ENCODE data around the gene PPP2CA. TPM values are rescaled to one million over a fixed set of nuclear protein-coding genes. Genes with fewer than 3 reads are reported as not detected.

PPP2CA gene
- total RNA-seq, 1 experiment from 2014 or later = 178 TPM

DNA sequence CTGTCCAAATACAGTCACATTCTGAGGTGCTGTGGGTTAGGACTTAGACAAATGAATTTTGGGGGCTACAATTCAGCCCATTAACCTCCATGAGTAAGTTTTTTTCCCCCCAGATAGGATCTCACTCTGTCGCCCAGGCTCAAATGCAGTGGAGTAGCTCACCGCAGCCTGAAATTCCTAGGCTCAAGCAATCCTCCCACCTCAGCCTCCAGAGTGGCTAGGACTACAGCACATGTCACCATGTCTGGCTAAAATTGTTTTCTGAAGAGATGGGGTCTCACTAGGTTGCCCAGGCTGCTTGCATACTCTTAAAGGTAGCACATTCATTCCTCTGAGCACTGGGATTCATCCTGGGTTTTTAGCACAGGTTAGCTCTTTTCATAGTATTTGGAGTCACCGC is 22.2 kb downstream of the PPP2CA start:
- CTCF ChIA-PET = interaction anchor here (1.2 kb wide), 1 partner anchor 86 kb away, joined by 4 read pairs; no protein-coding TSS in a partner anchor
- Mint-ChIP-seq H3K4me3 (no peak overlapping the region), H3K4me1 (no peaks in the 10 kb centered on the region; the same call in 1 of the 2 replicates), H3K36me3 (peaks cover 69% of the 10 kb centered on the region), H3K27me3 (ENCODE audit: low read depth) (no peaks in the 10 kb centered on the region), H3K27ac (no peak overlapping the region), H3K9me3 (no peaks in the 10 kb centered on the region)
- ATAC-seq (no peak), DNase-seq (ENCODE audit: low spot score) (no peak)
- TF ChIP-seq ZNF121 (CRISPR knock-in tag; IDR thresholded peaks at IDR 0.05) (peak; percentile 80; the same call in 1 of the 2 replicates), IRF2 (CRISPR knock-in tag; IDR thresholded peaks at IDR 0.05; ENCODE audit: borderline replicate concordance, low read depth) (no peak)
- POLR2A ChIA-PET = no interaction called here

GRCh38 chr5:134195666-134196065 is 30.2 kb downstream of the PPP2CA start:
- no peak overlapping the region for H3K27ac Mint-ChIP-seq
- ATAC-seq = no peak
- TF ChIP-seq ZNF416 (CRISPR knock-in tag; IDR thresholded peaks at IDR 0.05) (no peak), SOX15 (CRISPR knock-in tag; IDR thresholded peaks at IDR 0.05) (no peak), JUN (CRISPR knock-in tag; IDR thresholded peaks at IDR 0.05) (no peak), NFE2L1 (CRISPR knock-in tag; IDR thresholded peaks at IDR 0.05) (no peak), ZNF532 (CRISPR knock-in tag; IDR thresholded peaks at IDR 0.05; ENCODE audit: borderline replicate concordance) (no peak), SMAD3 (CRISPR knock-in tag; IDR thresholded peaks at IDR 0.05; ENCODE audit: borderline replicate concordance) (no peak)
- TF ChIP-seq, protein P1, sequence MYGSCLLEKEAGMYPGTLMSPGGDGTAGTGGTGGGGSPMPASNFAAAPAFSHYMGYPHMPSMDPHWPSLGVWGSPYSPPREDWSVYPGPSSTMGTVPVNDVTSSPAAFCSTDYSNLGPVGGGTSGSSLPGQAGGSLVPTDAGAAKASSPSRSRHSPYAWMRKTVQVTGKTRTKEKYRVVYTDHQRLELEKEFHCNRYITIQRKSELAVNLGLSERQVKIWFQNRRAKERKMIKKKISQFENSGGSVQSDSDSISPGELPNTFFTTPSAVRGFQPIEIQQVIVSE (CRISPR knock-in tag; IDR thresholded peaks at IDR 0.05; ENCODE audit: borderline replicate concordance) = no peak
- peaks cover 50% of the 10 kb centered on the region for H3K36me3 Mint-ChIP-seq
- H3K9me3 Mint-ChIP-seq = no peaks in the 10 kb centered on the region
- CTCF ChIA-PET = no interaction called here
- H3K4me3 Mint-ChIP-seq = no peak overlapping the region
- H3K4me1 Mint-ChIP-seq = no peaks in the 10 kb centered on the region
- H3K27me3 Mint-ChIP-seq (ENCODE audit: low read depth) = no peaks in the 10 kb centered on the region
- POLR2A ChIA-PET = interaction anchor here (0.5 to 0.9 kb wide), 2 partner anchors 13 to 151 kb away, joined by 3 read pairs; no protein-coding TSS in a partner anchor
- DNase-seq (ENCODE audit: low spot score) = no peak

GRCh38 chr5:134189031-134189430 is 36.8 kb downstream of the PPP2CA start:
- no peak overlapping the region for H3K4me3 Mint-ChIP-seq
- no peaks in the 10 kb centered on the region; the same call in 1 of the 2 replicates for H3K27me3 Mint-ChIP-seq (ENCODE audit: low read depth)
- H3K4me1 Mint-ChIP-seq = no peaks in the 10 kb centered on the region
- no peaks in the 10 kb centered on the region for H3K36me3 Mint-ChIP-seq
- H3K27ac Mint-ChIP-seq = no peak overlapping the region
- ChIA-PET CTCF (interaction anchor here (0.8 to 1.1 kb wide), 2 partner anchors 100 to 691 kb away, joined by 3 to 7 read pairs; no protein-coding TSS in a partner anchor), POLR2A (interaction anchor here (0.6 to 0.7 kb wide), 3 partner anchors 12 to 628 kb away, joined by 3 to 4 read pairs (median 3); no protein-coding TSS in a partner anchor)
- H3K9me3 Mint-ChIP-seq = no peaks in the 10 kb centered on the region
- no peak for DNase-seq (ENCODE audit: low spot score)
- TF ChIP-seq FOXK1 (CRISPR knock-in tag; IDR thresholded peaks at IDR 0.05) = no peak
- TF ChIP-seq GTF2I (CRISPR knock-in tag; conservative IDR thresholded peaks at IDR 0.05) = no peak
- no peak for TF ChIP-seq NR3C1 (CRISPR knock-in tag; conservative IDR thresholded peaks at IDR 0.05; ENCODE audit: low read depth)
- TF ChIP-seq EMX1 (CRISPR knock-in tag; IDR thresholded peaks at IDR 0.05) = no peak
- TF ChIP-seq JUN (CRISPR knock-in tag; IDR thresholded peaks at IDR 0.05) = no peak
- TF ChIP-seq ZNF121 (CRISPR knock-in tag; IDR thresholded peaks at IDR 0.05) = no peak
- no peak for TF ChIP-seq HMGA2 (CRISPR knock-in tag; IDR thresholded peaks at IDR 0.05)
- TF ChIP-seq ZNF219 (CRISPR knock-in tag; IDR thresholded peaks at IDR 0.05; ENCODE audit: borderline replicate concordance) = no peak
- no peak for ATAC-seq

GRCh38 chr5:134188092-134188491 is 37.8 kb downstream of the PPP2CA start:
- no peaks in the 10 kb centered on the region for H3K36me3 Mint-ChIP-seq
- no peak for ATAC-seq
- DNase-seq (ENCODE audit: low spot score) = no peak
- no peak overlapping the region for H3K4me3 Mint-ChIP-seq
- CTCF ChIA-PET = interaction anchor here (0.8 to 1.5 kb wide), 3 partner anchors 101 to 691 kb away, joined by 3 to 7 read pairs (median 5); no protein-coding TSS in a partner anchor
- no peak overlapping the region for H3K27ac Mint-ChIP-seq
- no peaks in the 10 kb centered on the region; the same call in 1 of the 2 replicates for H3K27me3 Mint-ChIP-seq (ENCODE audit: low read depth)
- H3K9me3 Mint-ChIP-seq = no peaks in the 10 kb centered on the region
- no peaks in the 10 kb centered on the region for H3K4me1 Mint-ChIP-seq
- POLR2A ChIA-PET = interaction anchor here (0.5 to 1.6 kb wide), 3 partner anchors 12 to 38 kb away, joined by 3 to 4 read pairs (median 3); partner anchors contain the start of gene PPP2CA
- no peak for TF ChIP-seq MAX (CRISPR knock-in tag; IDR thresholded peaks at IDR 0.05)
- TF ChIP-seq ZNF416 (CRISPR knock-in tag; IDR thresholded peaks at IDR 0.05) = no peak
- no peak for TF ChIP-seq ZNF396 (CRISPR knock-in tag; IDR thresholded peaks at IDR 0.05; ENCODE audit: borderline replicate concordance)
- no peak for TF ChIP-seq ZNF121 (CRISPR knock-in tag; IDR thresholded peaks at IDR 0.05)
- no peak for TF ChIP-seq IRF1 (CRISPR knock-in tag; IDR thresholded peaks at IDR 0.05)
- TF ChIP-seq NFE2L1 (CRISPR knock-in tag; IDR thresholded peaks at IDR 0.05) = no peak
- TF ChIP-seq ZMAT4 (CRISPR knock-in tag; IDR thresholded peaks at IDR 0.05) = no peak
- TF ChIP-seq AR (CRISPR knock-in tag; IDR thresholded peaks at IDR 0.05) = no peak

Data from WTC11 (cell line).